Peyer's patch (tissue), 4 donors: Measurements from ENCODE around the gene AGR2.

Experiments used
- POLR2A ChIP-seq, 2 donors: fragments of 450-650 bp; IDR thresholded peaks; one replicate each; pipeline ENCODE4 v1.5.1; 2017; ENCODE audit warnings: antibody characterized with exemption in 2 of 2, mild to moderate bottlenecking in 2 of 2, moderate library complexity in 2 of 2
- TF ChIP-seq, protein P1 (sequence below), 6 experiments: fragments of 450-650 bp in 4 of 6; fragments of 200-600 bp in 2 of 6; sonication (generic) in 1 of 6; IDR thresholded peaks; one replicate each; pipeline ENCODE4 v1.5.1; 2017 to 2019; ENCODE audit warnings: antibody characterized with exemption in 6 of 6, mild to moderate bottlenecking in 3 of 6, moderate library complexity in 1 of 6

DNA sequence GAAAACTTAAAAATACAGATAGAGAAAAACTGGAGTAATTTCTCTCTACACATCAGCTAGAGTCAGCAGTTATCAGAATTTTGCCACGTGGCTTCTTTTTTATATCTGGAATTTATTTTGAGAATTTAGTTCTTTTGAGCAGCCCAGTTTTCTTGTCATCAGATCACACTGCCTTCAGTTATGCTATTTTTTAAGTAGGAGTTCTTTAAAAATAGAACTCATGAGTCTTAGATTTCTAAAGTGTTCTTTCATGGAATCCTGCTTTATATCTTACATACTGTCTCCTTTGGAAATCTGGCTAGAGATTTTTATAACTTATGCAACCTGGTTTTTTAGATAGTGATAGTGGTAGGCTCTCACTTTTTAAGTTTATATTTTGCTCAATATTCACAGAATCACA lies 24.2 kb downstream of the AGR2 start:
- TF ChIP-seq, protein P1, sequence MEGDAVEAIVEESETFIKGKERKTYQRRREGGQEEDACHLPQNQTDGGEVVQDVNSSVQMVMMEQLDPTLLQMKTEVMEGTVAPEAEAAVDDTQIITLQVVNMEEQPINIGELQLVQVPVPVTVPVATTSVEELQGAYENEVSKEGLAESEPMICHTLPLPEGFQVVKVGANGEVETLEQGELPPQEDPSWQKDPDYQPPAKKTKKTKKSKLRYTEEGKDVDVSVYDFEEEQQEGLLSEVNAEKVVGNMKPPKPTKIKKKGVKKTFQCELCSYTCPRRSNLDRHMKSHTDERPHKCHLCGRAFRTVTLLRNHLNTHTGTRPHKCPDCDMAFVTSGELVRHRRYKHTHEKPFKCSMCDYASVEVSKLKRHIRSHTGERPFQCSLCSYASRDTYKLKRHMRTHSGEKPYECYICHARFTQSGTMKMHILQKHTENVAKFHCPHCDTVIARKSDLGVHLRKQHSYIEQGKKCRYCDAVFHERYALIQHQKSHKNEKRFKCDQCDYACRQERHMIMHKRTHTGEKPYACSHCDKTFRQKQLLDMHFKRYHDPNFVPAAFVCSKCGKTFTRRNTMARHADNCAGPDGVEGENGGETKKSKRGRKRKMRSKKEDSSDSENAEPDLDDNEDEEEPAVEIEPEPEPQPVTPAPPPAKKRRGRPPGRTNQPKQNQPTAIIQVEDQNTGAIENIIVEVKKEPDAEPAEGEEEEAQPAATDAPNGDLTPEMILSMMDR (IDR thresholded peaks at IDR 0.05), result no peak
- no peak for TF ChIP-seq POLR2A (IDR thresholded peaks at IDR 0.05)
